NCI-H2171 (cell line): ENCODE measurements around the gene ANGPTL2.

Source experiments
- DNase-seq: peaks from one replicate; lab custom pipeline; 2025; lab: John Stamatoyannopoulos, UW

The ANGPTL2 gene

GRCh38 chr9:127049581-127049980, 72.9 kb downstream of the ANGPTL2 start:
- DNase-seq = no peak

- DNase-seq = no peak
These were observed 73.4 kb downstream of the ANGPTL2 start for GRCh38 chr9:127049044-127049443.

GRCh38 chr9:127047971-127048370, 74.5 kb downstream of the ANGPTL2 start:
- no peak for DNase-seq

- DNase-seq = no peak
These were observed 77.3 kb downstream of the ANGPTL2 start for GRCh38 chr9:127045148-127045547.

GRCh38 chr9:127039492-127039891, 82.9 kb downstream of the ANGPTL2 start:
- no peak for DNase-seq

- no peak for DNase-seq
These were observed 83.9 kb downstream of the ANGPTL2 start for GRCh38 chr9:127038531-127038930.
